ENCODE measurements around the gene GPR31. TPM values are rescaled to one million over a fixed set of nuclear protein-coding genes. Genes with fewer than 3 reads are reported as not detected.

Gene GPR31
- total RNA-seq, 2 donors from 2014 or later: not detected

- H3K27ac Mint-ChIP-seq: no peak overlapping the region
- H3K4me3 ChIP-seq (ENCODE audit: low read length): no peak overlapping the region
- no peak overlapping the region for H3K4me3 Mint-ChIP-seq
- peaks cover 13% of the 10 kb centered on the region for H3K9me3 Mint-ChIP-seq
- H3K27me3 ChIP-seq (ENCODE audit: control insufficient read depth, insufficient read depth, low read length, poor library complexity, severe bottlenecking): peaks cover 15% of the 10 kb centered on the region
- no peak for DNase-seq
- H3K27ac ChIP-seq (ENCODE audit: low read depth, low read length): no peak overlapping the region
- H3K36me3 ChIP-seq (ENCODE audit: control insufficient read depth, insufficient read depth, low read length): no peaks in the 10 kb centered on the region
- H3K4me1 ChIP-seq (ENCODE audit: control insufficient read depth, insufficient read depth, low read length): no peaks in the 10 kb centered on the region
- peaks cover 5% of the 10 kb centered on the region for H3K27me3 Mint-ChIP-seq (ENCODE audit: insufficient read depth)
- 84 to 87% methylated on average over 8 to 25 of the region's 25 CpGs for WGBS, 2 experiments (ENCODE audit: insufficient coverage in 1 of 2, insufficient read length in 1 of 2)
- peaks cover 3% of the 10 kb centered on the region for H3K9me3 ChIP-seq (ENCODE audit: control insufficient read depth, low read length)
- no peaks in the 10 kb centered on the region for H3K36me3 Mint-ChIP-seq (ENCODE audit: low read depth)
- H3K9ac ChIP-seq (ENCODE audit: extremely low read depth, low read length, poor library complexity, severe bottlenecking): no peak overlapping the region
- TF ChIP-seq, protein P1, sequence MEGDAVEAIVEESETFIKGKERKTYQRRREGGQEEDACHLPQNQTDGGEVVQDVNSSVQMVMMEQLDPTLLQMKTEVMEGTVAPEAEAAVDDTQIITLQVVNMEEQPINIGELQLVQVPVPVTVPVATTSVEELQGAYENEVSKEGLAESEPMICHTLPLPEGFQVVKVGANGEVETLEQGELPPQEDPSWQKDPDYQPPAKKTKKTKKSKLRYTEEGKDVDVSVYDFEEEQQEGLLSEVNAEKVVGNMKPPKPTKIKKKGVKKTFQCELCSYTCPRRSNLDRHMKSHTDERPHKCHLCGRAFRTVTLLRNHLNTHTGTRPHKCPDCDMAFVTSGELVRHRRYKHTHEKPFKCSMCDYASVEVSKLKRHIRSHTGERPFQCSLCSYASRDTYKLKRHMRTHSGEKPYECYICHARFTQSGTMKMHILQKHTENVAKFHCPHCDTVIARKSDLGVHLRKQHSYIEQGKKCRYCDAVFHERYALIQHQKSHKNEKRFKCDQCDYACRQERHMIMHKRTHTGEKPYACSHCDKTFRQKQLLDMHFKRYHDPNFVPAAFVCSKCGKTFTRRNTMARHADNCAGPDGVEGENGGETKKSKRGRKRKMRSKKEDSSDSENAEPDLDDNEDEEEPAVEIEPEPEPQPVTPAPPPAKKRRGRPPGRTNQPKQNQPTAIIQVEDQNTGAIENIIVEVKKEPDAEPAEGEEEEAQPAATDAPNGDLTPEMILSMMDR (conservative IDR thresholded peaks at IDR 0.05): no peak
- peaks cover 3% of the 10 kb centered on the region for H3K4me1 Mint-ChIP-seq
These were observed 41.5 kb downstream of the GPR31 start for GRCh38 chr6:167116109-167116837.

GRCh38 chr6:167115054-167115453 is 42.7 kb downstream of the GPR31 start:
- no peaks in the 10 kb centered on the region for H3K36me3 Mint-ChIP-seq (ENCODE audit: low read depth)
- no peak overlapping the region for H3K27ac Mint-ChIP-seq
- 67 to 84% methylated on average over 3 to 10 of the region's 10 CpGs for WGBS, 2 experiments (ENCODE audit: insufficient coverage in 1 of 2, insufficient read length in 1 of 2)
- TF ChIP-seq, protein P1 (conservative IDR thresholded peaks at IDR 0.05): peak; percentile 66
- H3K27ac ChIP-seq (ENCODE audit: low read depth, low read length): no peak overlapping the region
- H3K27me3 Mint-ChIP-seq (ENCODE audit: insufficient read depth): peaks cover 5% of the 10 kb centered on the region
- H3K9me3 ChIP-seq (ENCODE audit: control insufficient read depth, low read length): no peaks in the 10 kb centered on the region
- no peaks in the 10 kb centered on the region for H3K36me3 ChIP-seq (ENCODE audit: control insufficient read depth, insufficient read depth, low read length)
- no peaks in the 10 kb centered on the region for H3K4me1 ChIP-seq (ENCODE audit: control insufficient read depth, insufficient read depth, low read length)
- peak; percentile 74 for DNase-seq
- peaks cover 3% of the 10 kb centered on the region for H3K4me1 Mint-ChIP-seq
- H3K9ac ChIP-seq (ENCODE audit: extremely low read depth, low read length, poor library complexity, severe bottlenecking): no peak overlapping the region
- no peak overlapping the region for H3K4me3 ChIP-seq (ENCODE audit: low read length)
- peaks cover 16% of the 10 kb centered on the region for H3K27me3 ChIP-seq (ENCODE audit: control insufficient read depth, insufficient read depth, low read length, poor library complexity, severe bottlenecking)
- H3K4me3 Mint-ChIP-seq: no peak overlapping the region
- peaks cover 6% of the 10 kb centered on the region for H3K9me3 Mint-ChIP-seq

DNA sequence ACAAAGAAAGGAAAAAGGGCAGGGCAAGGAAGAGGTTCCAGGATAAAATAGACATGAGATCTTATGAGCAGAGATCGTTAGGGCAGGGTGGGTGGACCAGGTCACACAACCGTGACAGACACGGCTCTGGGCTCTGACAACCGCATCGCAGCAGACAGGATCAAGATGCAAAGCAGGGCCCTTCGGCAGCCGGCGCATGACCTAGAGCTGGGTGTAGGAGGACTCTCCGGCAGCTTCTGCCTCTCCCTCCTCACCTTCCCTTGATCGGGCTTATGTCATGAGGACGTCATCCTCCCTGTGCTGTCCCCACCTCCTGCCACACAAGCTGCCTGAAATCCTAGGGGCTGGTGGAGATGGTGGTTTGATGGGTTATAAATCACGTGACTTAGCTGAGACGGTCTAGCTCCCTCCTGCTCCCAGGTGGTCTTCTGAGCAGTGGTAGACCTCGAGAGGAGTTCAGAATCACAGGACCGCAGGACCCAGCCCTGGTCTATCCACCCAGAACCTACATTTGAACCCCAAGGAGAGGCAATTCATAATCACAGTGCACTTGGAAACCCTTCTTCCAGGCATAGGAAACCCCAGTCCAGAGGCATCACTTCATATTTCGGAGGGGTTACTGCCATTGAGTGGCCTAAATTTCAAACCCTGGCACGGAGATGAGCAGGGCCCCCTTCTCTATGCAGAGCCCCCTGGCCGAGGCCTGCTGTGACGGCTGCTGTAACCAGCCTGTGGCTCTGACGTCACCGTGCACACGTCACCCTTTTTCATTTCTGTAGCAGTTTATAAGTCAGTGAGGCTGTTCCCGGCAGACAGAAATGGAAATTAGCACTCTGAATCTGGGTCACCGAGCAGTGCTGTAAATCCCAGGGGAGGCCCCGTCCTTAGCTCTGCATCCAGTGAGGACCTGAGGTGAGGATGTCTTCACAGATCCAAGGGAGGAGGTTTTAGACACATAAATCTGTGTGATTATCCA is 43.6 kb downstream of the GPR31 start:
- Histone ChIP-seq H3K9ac (ENCODE audit: extremely low read depth, low read length, poor library complexity, severe bottlenecking) (no peak overlapping the region), H3K4me1 (ENCODE audit: control insufficient read depth, insufficient read depth, low read length) (no peaks in the 10 kb centered on the region), H3K27ac (ENCODE audit: low read depth, low read length) (no peak overlapping the region), H3K4me3 (ENCODE audit: low read length) (no peak overlapping the region), H3K36me3 (ENCODE audit: control insufficient read depth, insufficient read depth, low read length) (no peaks in the 10 kb centered on the region), H3K9me3 (ENCODE audit: control insufficient read depth, low read length) (no peaks in the 10 kb centered on the region), H3K27me3 (ENCODE audit: control insufficient read depth, insufficient read depth, low read length, poor library complexity, severe bottlenecking) (peaks cover 16% of the 10 kb centered on the region)
- no peaks in the 10 kb centered on the region for H3K36me3 Mint-ChIP-seq (ENCODE audit: low read depth)
- 93 to 94% methylated on average over 12 to 25 of the region's 25 CpGs for WGBS, 2 experiments (ENCODE audit: insufficient coverage in 1 of 2, insufficient read length in 1 of 2)
- TF ChIP-seq, protein P1 (conservative IDR thresholded peaks at IDR 0.05): no peak
- no peaks in the 10 kb centered on the region for H3K9me3 Mint-ChIP-seq
- peaks cover 5% of the 10 kb centered on the region for H3K27me3 Mint-ChIP-seq (ENCODE audit: insufficient read depth)
- peaks cover 3% of the 10 kb centered on the region for H3K4me1 Mint-ChIP-seq
- no peak for DNase-seq
- no peak overlapping the region for H3K4me3 Mint-ChIP-seq
- H3K27ac Mint-ChIP-seq: no peak overlapping the region

Data from endodermal cell (in vitro differentiated cells).